ENCODE measurements around the gene APBB1IP.

APBB1IP gene

DNA sequence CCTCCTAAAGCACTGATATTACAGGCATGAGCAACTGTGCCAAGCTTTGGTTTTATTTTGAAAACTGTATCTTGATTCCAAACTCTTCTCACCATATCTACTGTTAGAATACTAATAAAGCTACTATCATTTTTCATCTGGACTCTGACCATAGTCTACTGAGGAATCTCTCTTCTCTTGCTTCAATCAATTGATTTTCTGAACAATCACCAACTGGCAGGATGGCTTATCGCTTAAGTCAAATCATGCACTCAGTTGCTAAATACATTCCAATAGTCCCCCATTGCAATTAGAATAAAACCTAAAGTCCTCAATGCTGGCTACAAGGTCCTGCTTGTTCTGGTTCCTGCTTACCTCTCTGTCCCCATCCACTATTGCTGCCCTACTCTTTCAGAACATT is 2.3 kb upstream of the APBB1IP start:
- H3K4me2 ChIP-seq (ENCODE audit: low read length), result no peak overlapping the region
- no peak overlapping the region for H2AFZ ChIP-seq
- H3K36me3 ChIP-seq (ENCODE audit: control insufficient read depth, insufficient read depth, low read length), result no peaks in the 10 kb centered on the region
- H3K9me3 ChIP-seq (ENCODE audit: control insufficient read depth, low read length), result no peaks in the 10 kb centered on the region
- TF ChIP-seq, protein P1, sequence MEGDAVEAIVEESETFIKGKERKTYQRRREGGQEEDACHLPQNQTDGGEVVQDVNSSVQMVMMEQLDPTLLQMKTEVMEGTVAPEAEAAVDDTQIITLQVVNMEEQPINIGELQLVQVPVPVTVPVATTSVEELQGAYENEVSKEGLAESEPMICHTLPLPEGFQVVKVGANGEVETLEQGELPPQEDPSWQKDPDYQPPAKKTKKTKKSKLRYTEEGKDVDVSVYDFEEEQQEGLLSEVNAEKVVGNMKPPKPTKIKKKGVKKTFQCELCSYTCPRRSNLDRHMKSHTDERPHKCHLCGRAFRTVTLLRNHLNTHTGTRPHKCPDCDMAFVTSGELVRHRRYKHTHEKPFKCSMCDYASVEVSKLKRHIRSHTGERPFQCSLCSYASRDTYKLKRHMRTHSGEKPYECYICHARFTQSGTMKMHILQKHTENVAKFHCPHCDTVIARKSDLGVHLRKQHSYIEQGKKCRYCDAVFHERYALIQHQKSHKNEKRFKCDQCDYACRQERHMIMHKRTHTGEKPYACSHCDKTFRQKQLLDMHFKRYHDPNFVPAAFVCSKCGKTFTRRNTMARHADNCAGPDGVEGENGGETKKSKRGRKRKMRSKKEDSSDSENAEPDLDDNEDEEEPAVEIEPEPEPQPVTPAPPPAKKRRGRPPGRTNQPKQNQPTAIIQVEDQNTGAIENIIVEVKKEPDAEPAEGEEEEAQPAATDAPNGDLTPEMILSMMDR (IDR thresholded peaks at IDR 0.05), result no peak
- no peaks in the 10 kb centered on the region for H3K79me2 ChIP-seq
- H3K4me1 ChIP-seq, result no peaks in the 10 kb centered on the region
- H3K9ac ChIP-seq, result no peak overlapping the region
- H3K27me3 ChIP-seq (ENCODE audit: control insufficient read depth, insufficient read depth, low read length), result peaks cover 3% of the 10 kb centered on the region
- H3K4me3 ChIP-seq (ENCODE audit: low read depth, low read length), result no peak overlapping the region
- H3K27ac ChIP-seq, result no peak overlapping the region

- Histone ChIP-seq H3K4me2 (ENCODE audit: low read length) (no peak overlapping the region), H3K79me2 (no peaks in the 10 kb centered on the region), H2AFZ (no peak overlapping the region), H3K9ac (no peak overlapping the region), H3K4me3 (ENCODE audit: low read depth, low read length) (no peak overlapping the region), H3K36me3 (ENCODE audit: control insufficient read depth, insufficient read depth, low read length) (no peaks in the 10 kb centered on the region), H3K27ac (no peak overlapping the region), H3K4me1 (no peaks in the 10 kb centered on the region), H3K9me3 (ENCODE audit: control insufficient read depth, low read length) (no peaks in the 10 kb centered on the region), H3K27me3 (ENCODE audit: control insufficient read depth, insufficient read depth, low read length) (peaks cover 3% of the 10 kb centered on the region)
- TF ChIP-seq, protein P1 (IDR thresholded peaks at IDR 0.05), result no peak
Measured at GRCh38 chr10:26436848-26437247, 1.3 kb upstream of the APBB1IP start.

DNA sequence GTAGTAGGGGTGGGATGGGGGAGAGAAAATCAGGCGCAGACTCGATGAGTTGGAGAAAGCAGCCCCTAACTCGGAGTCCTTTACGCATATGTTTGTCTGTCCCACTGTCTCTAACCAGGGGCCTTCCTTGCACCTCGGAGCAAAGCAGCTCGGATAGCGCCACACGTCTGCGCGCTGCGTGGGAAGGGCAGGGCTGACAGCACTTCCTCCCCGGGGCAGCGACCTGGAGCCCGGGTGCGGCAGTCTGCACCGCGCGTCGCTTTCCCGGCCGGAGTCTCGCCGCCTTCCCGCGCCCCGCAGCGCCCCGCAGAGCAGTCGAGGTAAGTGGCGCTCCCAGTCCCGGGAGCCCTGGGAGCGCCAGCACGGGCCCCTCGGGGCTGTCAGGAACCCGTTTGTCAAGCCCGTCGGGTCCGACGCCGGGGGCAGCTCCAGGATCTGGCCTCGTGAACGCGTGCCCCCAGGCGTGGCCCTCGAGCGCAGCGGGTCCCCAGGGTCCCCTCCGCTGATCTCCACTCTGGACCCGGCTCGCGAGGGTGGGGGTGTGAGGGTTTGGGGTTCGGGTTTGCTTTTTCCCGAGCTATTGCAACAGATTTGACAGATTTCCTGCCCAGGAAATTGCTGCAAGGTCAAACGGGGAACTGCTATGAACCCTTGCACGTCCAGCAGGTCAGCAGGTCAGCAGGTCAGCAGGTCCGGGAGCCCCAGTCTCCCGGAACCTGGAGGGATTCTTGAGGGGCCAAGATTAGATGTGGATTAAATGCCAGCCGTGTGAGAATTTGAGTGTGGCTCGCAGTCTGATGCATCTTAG is 597 bp downstream of the APBB1IP start:
- H3K27ac ChIP-seq, result no peak overlapping the region
- no peak overlapping the region for H3K9ac ChIP-seq
- H3K27me3 ChIP-seq (ENCODE audit: control insufficient read depth, insufficient read depth, low read length), result peaks cover 3% of the 10 kb centered on the region
- TF ChIP-seq, protein P1 (IDR thresholded peaks at IDR 0.05), result no peak
- no peaks in the 10 kb centered on the region for H3K4me1 ChIP-seq
- no peak overlapping the region for H3K4me3 ChIP-seq (ENCODE audit: low read depth, low read length)
- H3K9me3 ChIP-seq (ENCODE audit: control insufficient read depth, low read length), result no peaks in the 10 kb centered on the region
- H2AFZ ChIP-seq, result no peak overlapping the region
- no peaks in the 10 kb centered on the region for H3K36me3 ChIP-seq (ENCODE audit: control insufficient read depth, insufficient read depth, low read length)
- peak overlapping the region; percentile 6 for H3K4me2 ChIP-seq (ENCODE audit: low read length)
- no peaks in the 10 kb centered on the region for H3K79me2 ChIP-seq

DNA sequence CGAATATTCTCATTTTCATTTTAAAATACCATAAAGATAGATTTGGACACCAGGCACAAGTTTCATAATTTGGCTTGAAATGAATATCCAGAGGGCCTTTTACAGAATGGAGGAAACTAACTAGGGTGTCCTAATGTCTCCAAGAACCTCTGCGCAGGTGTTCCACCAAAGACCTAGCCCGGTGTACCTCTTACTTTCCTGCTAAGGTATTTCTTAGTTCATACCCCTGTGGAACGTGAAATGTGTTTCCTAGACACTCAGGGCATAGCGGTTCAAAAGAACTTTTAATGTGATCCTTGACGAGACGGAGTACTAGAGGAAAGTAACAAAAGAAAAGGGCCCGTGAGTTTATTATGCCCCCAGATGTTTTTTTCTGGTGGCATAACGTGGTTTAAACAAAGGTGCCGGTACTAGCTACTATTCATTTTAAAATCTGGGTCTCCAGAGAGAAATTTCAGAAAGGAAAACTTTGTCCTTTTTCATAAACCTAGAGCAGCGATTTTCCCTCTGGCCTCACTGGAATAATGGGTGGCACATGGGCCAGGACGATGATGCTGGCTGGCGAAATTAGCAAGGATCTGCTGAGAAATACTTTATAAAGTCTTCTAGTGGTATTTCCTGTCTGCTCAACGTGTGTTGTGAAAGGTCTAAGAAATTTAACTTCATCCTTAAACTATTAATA is 1.4 kb downstream of the APBB1IP start:
- no peak overlapping the region for H3K9ac ChIP-seq
- H3K4me3 ChIP-seq (ENCODE audit: low read depth, low read length), result no peak overlapping the region
- H3K4me1 ChIP-seq, result no peaks in the 10 kb centered on the region
- TF ChIP-seq, protein P1 (IDR thresholded peaks at IDR 0.05), result no peak
- peaks cover 3% of the 10 kb centered on the region for H3K27me3 ChIP-seq (ENCODE audit: control insufficient read depth, insufficient read depth, low read length)
- H3K27ac ChIP-seq, result no peak overlapping the region
- H3K36me3 ChIP-seq (ENCODE audit: control insufficient read depth, insufficient read depth, low read length), result no peaks in the 10 kb centered on the region
- H3K9me3 ChIP-seq (ENCODE audit: control insufficient read depth, low read length), result no peaks in the 10 kb centered on the region
- H2AFZ ChIP-seq, result no peak overlapping the region
- no peak overlapping the region for H3K4me2 ChIP-seq (ENCODE audit: low read length)
- H3K79me2 ChIP-seq, result no peaks in the 10 kb centered on the region
